Natural killer cell (primary cell): ENCODE data around the gene PROCR. TPM values are rescaled to one million over a fixed set of nuclear protein-coding genes. Genes with fewer than 3 reads are reported as not detected.
A peak's percentile ranks its signal among the peaks of the same experiment; 100 is the strongest.

ENCODE experiments used
- ATAC-seq, 3 donors: fragments of 150-1000 bp in 2 of 3; fragments of 200-7000 bp in 1 of 3; cut with Tn5 transposase; 1 replicate in 1 of 3; 2 replicates in 2 of 3; pipeline ENCODE4 v1.10.0; 2021; ENCODE audit warnings: mild to moderate bottlenecking in 2 of 3, moderate library complexity in 2 of 3
- DNase-seq, 2 donors: peaks; one replicate each; pipeline versions ENCODE4 v3.0.0 to v3.0.0-alpha.2; 2013 to 2021; ENCODE audit warnings: mixed read lengths in 1 of 2
- H3K27ac ChIP-seq: one replicate; pipeline ENCODE4 v1.5.1; 2013; ENCODE audit warnings: mild to moderate bottlenecking, low read length
- H3K27me3 ChIP-seq: one replicate; pipeline ENCODE4 v1.6.1; 2013; ENCODE audit warnings: low read length; ENCODE audit not compliant: control insufficient read depth, insufficient read depth
- H3K36me3 ChIP-seq: one replicate; pipeline ENCODE4 v1.6.1; 2013; ENCODE audit warnings: low read length; ENCODE audit not compliant: control insufficient read depth, insufficient read depth
- H3K4me1 ChIP-seq: one replicate; pipeline ENCODE4 v1.6.1; 2013; ENCODE audit warnings: low read length; ENCODE audit not compliant: control insufficient read depth, insufficient read depth
- H3K4me3 ChIP-seq: one replicate; pipeline ENCODE4 v1.5.1; 2013; ENCODE audit warnings: low read length
- H3K9me3 ChIP-seq: one replicate; pipeline ENCODE4 v1.6.1; 2013; ENCODE audit warnings: low read length; ENCODE audit not compliant: control insufficient read depth, insufficient read depth
- H3K27ac Mint-ChIP-seq, 2 donors: one replicate each; pipeline ENCODE4 v1.8.0; 2022; ENCODE audit warnings: mild to moderate bottlenecking in 2 of 2, mixed read lengths in 2 of 2, moderate library complexity in 1 of 2
- H3K27me3 Mint-ChIP-seq, 2 donors: one replicate each; pipeline ENCODE4 v1.8.0; 2022; ENCODE audit warnings: low read depth in 2 of 2, mixed read lengths in 2 of 2
- H3K36me3 Mint-ChIP-seq: one replicate; pipeline ENCODE4 v1.8.0; 2022; ENCODE audit warnings: mixed read lengths
- H3K4me1 Mint-ChIP-seq, 2 donors: one replicate each; pipeline ENCODE4 v1.8.0; 2022; ENCODE audit warnings: mixed read lengths in 2 of 2
- H3K4me3 Mint-ChIP-seq: one replicate; pipeline ENCODE4 v1.8.0; 2022; ENCODE audit warnings: mild to moderate bottlenecking, moderate library complexity, mixed read lengths
- H3K9me3 Mint-ChIP-seq, 2 donors: one replicate each; pipeline ENCODE4 v1.8.0; 2022; ENCODE audit warnings: mixed read lengths in 2 of 2
- WGBS: methylation state at CpG from one replicate; pipeline ENCODE4 v1.1.7; 2013; ENCODE audit warnings: missing lambda C conversion rate; ENCODE audit not compliant: insufficient coverage; 5-methylcytosine and 5-hydroxymethylcytosine counted together
- intact Hi-C: fragments of 100-400 bp; cut with micrococcal nuclease; formaldehyde crosslinking; loops from one replicate; pipeline ENCODE4 v1.14.2; 2022
- total RNA-seq, 4 donors: library from RNA; stranded (reverse); fragments of 120-200 nt in 1 of 4; gene quantifications; one replicate each; pipeline versions ENCODE4 v1.2.3 to v1.2.4, GENCODE V29; 2013 to 2022
- TF ChIP-seq, protein P1 (sequence below): fragments of 200-600 bp; IDR thresholded peaks from one replicate; pipeline ENCODE4 v1.8.0; 2022; ENCODE audit warnings: antibody characterized with exemption

PROCR gene
- total RNA-seq, 3 donors from 2014 or later (not counting 1 experiment from before 2014, with no cell fraction given), result 6.4 to 9.3 (median 6.4) TPM

DNA sequence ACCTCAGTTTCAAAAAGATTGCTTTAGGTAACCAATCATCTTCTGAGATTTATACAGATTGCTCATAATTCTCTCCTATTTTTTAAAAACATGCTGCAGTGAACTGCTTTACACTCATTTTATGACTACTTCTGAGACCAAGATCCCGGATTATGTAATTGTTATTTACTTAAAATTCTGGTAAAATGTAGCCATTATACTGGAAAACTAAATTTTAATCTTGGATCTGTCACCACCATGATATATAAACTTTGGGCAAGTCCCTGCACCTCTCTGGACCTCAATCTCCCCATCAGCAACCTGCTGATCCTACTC, 477 bp upstream of the PROCR start:
- no peaks in the 10 kb centered on the region for H3K9me3 ChIP-seq
- H3K27ac ChIP-seq, result peak overlapping the region; percentile 31
- no peak for ATAC-seq
- no peaks in the 10 kb centered on the region for H3K27me3 ChIP-seq
- H3K4me1 ChIP-seq, result peaks cover 15% of the 10 kb centered on the region
- no peaks in the 10 kb centered on the region for H3K36me3 ChIP-seq
- Mint-ChIP-seq H3K36me3 (peaks cover 6% of the 10 kb centered on the region), H3K27me3 (no peaks in the 10 kb centered on the region), H3K4me1 (peaks cover 31 to 32% of the 10 kb centered on the region in 2 donors), H3K9me3 (no peaks in the 10 kb centered on the region), H3K4me3 (peak overlapping the region; percentile 95), H3K27ac (peak overlapping the region; percentile 80 to 88)
- no CpG with 5 or more reads among the region's 1 CpG for WGBS
- peak overlapping the region; percentile 24 for H3K4me3 ChIP-seq
- no peak for DNase-seq
- TF ChIP-seq, protein P1, sequence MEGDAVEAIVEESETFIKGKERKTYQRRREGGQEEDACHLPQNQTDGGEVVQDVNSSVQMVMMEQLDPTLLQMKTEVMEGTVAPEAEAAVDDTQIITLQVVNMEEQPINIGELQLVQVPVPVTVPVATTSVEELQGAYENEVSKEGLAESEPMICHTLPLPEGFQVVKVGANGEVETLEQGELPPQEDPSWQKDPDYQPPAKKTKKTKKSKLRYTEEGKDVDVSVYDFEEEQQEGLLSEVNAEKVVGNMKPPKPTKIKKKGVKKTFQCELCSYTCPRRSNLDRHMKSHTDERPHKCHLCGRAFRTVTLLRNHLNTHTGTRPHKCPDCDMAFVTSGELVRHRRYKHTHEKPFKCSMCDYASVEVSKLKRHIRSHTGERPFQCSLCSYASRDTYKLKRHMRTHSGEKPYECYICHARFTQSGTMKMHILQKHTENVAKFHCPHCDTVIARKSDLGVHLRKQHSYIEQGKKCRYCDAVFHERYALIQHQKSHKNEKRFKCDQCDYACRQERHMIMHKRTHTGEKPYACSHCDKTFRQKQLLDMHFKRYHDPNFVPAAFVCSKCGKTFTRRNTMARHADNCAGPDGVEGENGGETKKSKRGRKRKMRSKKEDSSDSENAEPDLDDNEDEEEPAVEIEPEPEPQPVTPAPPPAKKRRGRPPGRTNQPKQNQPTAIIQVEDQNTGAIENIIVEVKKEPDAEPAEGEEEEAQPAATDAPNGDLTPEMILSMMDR, result no peak
- intact Hi-C loops, result no loop called here

DNA sequence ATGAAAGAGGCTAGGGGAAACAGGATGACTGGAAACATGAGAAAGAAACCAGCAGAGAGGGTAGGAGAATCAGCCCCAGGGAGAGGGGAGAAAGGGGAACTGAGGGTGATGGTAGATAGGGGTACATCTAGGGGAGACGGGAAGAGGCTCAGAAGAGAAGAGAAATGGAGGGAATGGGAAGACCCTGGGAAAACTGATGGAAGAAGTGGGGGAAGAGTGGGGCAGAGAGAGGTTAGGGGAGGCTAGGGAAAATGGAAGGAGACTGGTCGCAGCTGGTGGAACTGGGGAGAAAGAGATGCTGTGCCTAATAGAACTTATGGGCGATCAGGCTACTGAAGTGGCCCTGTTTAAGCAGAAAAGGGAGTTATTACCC, 548 bp downstream of the PROCR start:
- peaks cover 15% of the 10 kb centered on the region for H3K4me1 ChIP-seq
- no peaks in the 10 kb centered on the region for H3K36me3 ChIP-seq
- peaks cover 6% of the 10 kb centered on the region for H3K36me3 Mint-ChIP-seq
- ATAC-seq, result peak in 1 of 3 donors; percentile 16
- H3K4me3 ChIP-seq, result peak overlapping the region; percentile 24
- TF ChIP-seq, protein P1, result no peak
- WGBS, result 86% methylated on average over 3 of the region's 3 CpGs
- H3K4me1 Mint-ChIP-seq, result peaks cover 31 to 32% of the 10 kb centered on the region in 2 donors
- no peaks in the 10 kb centered on the region for H3K27me3 Mint-ChIP-seq
- H3K4me3 Mint-ChIP-seq, result peak overlapping the region; percentile 95
- no peaks in the 10 kb centered on the region for H3K9me3 Mint-ChIP-seq
- intact Hi-C loops, result no loop called here
- no peak for DNase-seq
- peak overlapping the region; percentile 80 to 88 for H3K27ac Mint-ChIP-seq
- H3K27me3 ChIP-seq, result no peaks in the 10 kb centered on the region
- H3K27ac ChIP-seq, result peak overlapping the region; percentile 31
- no peaks in the 10 kb centered on the region for H3K9me3 ChIP-seq

DNA sequence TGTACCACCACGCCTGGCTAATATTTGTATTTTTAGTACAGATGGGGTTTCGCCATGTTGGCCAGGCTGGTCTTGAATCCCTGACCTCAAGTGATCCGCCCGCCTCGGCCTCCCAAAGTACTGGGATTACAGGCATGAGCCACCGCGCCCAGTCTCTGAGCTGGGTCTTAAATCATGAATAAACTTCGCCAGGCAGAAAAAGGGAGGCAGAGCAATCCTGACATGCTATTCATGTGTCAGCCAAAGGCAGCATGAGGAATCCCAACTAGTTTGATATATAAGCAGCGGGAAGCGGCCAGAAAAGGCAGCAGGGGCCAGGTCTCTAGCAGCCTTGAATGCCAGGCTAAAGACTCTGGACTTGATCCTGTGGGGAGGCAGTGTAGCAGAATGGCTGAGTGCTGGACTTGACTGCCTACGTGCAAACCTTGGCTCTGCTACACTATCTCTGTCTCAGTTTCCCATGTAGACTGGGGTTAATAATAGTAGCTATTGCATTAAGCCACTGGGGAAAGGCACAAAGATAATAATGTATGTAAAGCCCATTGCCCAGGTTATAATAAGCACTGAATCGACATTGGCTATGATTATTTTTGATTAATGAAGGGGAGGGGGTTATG, 1.8 kb downstream of the PROCR start:
- Histone ChIP-seq H3K9me3 (no peaks in the 10 kb centered on the region), H3K36me3 (no peaks in the 10 kb centered on the region), H3K27ac (no peak overlapping the region), H3K4me1 (peaks cover 15% of the 10 kb centered on the region), H3K4me3 (no peak overlapping the region), H3K27me3 (no peaks in the 10 kb centered on the region)
- Mint-ChIP-seq H3K4me1 (peaks cover 31 to 32% of the 10 kb centered on the region in 2 donors), H3K36me3 (peaks cover 6% of the 10 kb centered on the region), H3K27ac (peak overlapping the region; percentile 80 to 88), H3K9me3 (no peaks in the 10 kb centered on the region), H3K27me3 (no peaks in the 10 kb centered on the region), H3K4me3 (peak overlapping the region; percentile 35)
- no peak for DNase-seq
- WGBS, result 97% methylated on average over 12 of the region's 12 CpGs
- intact Hi-C loops, result no loop called here
- TF ChIP-seq, protein P1, result no peak
- ATAC-seq, result no peak
